Measurements from ENCODE around the gene GNB4. TPM values are rescaled to one million over a fixed set of nuclear protein-coding genes. Genes with fewer than 3 reads are reported as not detected.

Gene GNB4
- total and polyA plus RNA-seq, 2 experiments from 2014 or later, result 9.0 to 26.0 TPM

DNA sequence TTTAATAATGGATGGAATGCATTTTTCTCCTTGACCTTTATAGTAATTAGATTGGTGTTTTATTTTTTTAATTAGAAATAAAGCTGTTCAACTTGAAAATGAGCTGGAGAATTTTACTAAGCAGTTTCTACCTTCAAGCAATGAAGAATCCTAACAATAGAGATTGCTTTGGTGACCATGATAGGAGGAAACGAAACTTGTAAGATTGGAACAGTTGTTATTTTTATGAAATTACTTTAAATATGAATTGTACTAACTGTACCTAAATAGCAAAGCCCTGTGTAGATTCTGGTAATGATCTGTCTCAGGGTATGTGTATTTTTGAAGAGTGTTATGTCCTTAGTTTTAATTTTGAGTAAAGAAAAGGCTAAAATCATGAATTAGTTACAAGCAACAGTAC lies 59.4 kb downstream of the GNB4 start:
- no peak for DNase-seq (ENCODE audit: low spot score)
- Histone ChIP-seq H3K27me3 (no peaks in the 10 kb centered on the region), H3K36me3 (replicated peaks; ENCODE audit: insufficient read depth, low read depth) (no peaks in the 10 kb centered on the region), H2AFZ (no peak overlapping the region), H4K20me1 (ENCODE audit: insufficient read depth, poor library complexity, severe bottlenecking) (no peaks in the 10 kb centered on the region), H3K9me3 (ENCODE audit: low read depth) (no peaks in the 10 kb centered on the region), H3K4me3 (no peak overlapping the region), H3K27ac (no peak overlapping the region), H3K9me2 (replicated peaks; ENCODE audit: insufficient read depth) (no peaks in the 10 kb centered on the region), H3K4me1 (ENCODE audit: insufficient read depth) (no peaks in the 10 kb centered on the region), H3K4me2 (no peak overlapping the region), H3K79me2 (no peaks in the 10 kb centered on the region)
- 95% methylated on average over 1 of the region's 1 CpG for WGBS (ENCODE audit: low lambda C conversion rate, missing lambda C conversion rate)
- TF ChIP-seq EZH2phosphoT487 (IDR thresholded peaks at IDR 0.05; ENCODE audit: low read depth, severe bottlenecking, unreplicated experiment) (no peak), EZH2 (IDR thresholded peaks at IDR 0.05; ENCODE audit: borderline replicate concordance) (no peak)
- TF ChIP-seq, protein P1, sequence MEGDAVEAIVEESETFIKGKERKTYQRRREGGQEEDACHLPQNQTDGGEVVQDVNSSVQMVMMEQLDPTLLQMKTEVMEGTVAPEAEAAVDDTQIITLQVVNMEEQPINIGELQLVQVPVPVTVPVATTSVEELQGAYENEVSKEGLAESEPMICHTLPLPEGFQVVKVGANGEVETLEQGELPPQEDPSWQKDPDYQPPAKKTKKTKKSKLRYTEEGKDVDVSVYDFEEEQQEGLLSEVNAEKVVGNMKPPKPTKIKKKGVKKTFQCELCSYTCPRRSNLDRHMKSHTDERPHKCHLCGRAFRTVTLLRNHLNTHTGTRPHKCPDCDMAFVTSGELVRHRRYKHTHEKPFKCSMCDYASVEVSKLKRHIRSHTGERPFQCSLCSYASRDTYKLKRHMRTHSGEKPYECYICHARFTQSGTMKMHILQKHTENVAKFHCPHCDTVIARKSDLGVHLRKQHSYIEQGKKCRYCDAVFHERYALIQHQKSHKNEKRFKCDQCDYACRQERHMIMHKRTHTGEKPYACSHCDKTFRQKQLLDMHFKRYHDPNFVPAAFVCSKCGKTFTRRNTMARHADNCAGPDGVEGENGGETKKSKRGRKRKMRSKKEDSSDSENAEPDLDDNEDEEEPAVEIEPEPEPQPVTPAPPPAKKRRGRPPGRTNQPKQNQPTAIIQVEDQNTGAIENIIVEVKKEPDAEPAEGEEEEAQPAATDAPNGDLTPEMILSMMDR (IDR thresholded peaks at IDR 0.05; ENCODE audit: poor library complexity), result no peak

DNA sequence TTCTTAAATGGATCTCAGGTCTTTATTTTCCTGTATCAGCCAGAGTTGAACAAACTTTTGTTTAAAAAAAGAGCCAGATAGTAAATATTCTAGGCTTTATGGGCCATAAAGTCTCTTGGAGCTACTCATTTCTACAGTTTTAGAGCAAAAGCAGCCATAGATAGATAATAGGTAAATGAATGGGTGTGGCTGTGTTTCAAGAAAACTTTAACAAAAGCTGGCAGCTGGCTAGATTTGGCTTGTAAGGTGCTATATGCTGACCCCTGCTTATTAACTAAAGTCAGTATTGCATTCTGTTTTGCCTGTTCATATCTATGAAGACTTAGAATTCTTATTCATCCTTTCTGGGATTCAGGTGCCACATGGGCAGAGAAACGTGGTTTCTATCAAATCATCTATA lies 74.8 kb downstream of the GNB4 start:
- Histone ChIP-seq H3K4me2 (no peak overlapping the region), H3K79me2 (no peaks in the 10 kb centered on the region), H3K4me3 (no peak overlapping the region), H3K27ac (no peak overlapping the region), H3K4me1 (ENCODE audit: insufficient read depth) (no peaks in the 10 kb centered on the region), H3K9me2 (replicated peaks; ENCODE audit: insufficient read depth) (no peaks in the 10 kb centered on the region), H2AFZ (no peak overlapping the region), H3K9me3 (ENCODE audit: low read depth) (no peaks in the 10 kb centered on the region), H3K36me3 (replicated peaks; ENCODE audit: insufficient read depth, low read depth) (no peaks in the 10 kb centered on the region), H3K27me3 (no peaks in the 10 kb centered on the region), H4K20me1 (ENCODE audit: insufficient read depth, poor library complexity, severe bottlenecking) (no peaks in the 10 kb centered on the region)
- TF ChIP-seq EZH2 (IDR thresholded peaks at IDR 0.05; ENCODE audit: borderline replicate concordance) (no peak), EZH2phosphoT487 (IDR thresholded peaks at IDR 0.05; ENCODE audit: low read depth, severe bottlenecking, unreplicated experiment) (no peak)
- TF ChIP-seq, protein P1 (IDR thresholded peaks at IDR 0.05; ENCODE audit: poor library complexity), result no peak
- DNase-seq (ENCODE audit: low spot score), result no peak
- WGBS (ENCODE audit: low lambda C conversion rate, missing lambda C conversion rate), result 93% methylated on average over 1 of the region's 1 CpG

DNA sequence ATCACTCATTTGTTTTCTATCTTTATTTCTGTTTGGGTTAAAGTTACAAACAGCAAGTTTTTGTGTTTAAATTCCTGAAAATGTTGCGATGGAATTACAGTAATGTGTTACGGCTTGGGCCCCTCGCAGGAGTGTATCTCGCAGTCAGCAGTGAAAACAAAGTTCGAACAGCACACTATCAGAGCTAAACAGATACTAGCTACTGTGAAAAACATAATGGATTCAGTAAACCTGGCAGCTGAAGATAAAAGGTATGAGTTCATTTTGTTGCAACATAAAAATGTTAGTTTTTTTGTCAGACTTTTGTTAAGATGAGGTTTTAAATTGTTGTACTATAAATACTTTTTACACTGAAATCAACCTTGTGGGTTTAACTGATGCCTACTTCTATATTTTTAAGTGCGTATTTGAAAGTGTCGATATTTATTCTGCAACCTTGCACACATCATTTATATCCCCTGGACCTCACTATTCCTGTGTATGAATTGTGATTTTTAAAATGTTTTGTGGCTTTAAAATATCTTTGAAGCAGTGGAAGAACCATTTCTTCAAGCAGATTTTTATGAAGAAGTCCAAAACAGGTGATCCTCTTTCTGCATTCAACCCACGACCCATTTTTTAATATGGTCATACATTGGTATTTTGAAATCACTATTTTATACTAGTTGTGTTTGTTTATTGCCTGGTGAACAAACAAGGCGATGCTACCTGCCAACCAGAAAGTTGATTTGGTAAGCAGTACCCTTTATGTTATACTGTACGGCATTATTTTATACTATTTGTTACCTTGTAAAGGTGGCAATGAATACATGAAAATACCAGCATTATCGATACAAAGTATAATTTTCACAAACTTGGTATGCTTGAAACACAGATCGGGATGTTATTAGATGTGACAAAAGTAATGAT lies 75.9 kb downstream of the GNB4 start:
- TF ChIP-seq EZH2 (IDR thresholded peaks at IDR 0.05; ENCODE audit: borderline replicate concordance) (no peak), EZH2phosphoT487 (IDR thresholded peaks at IDR 0.05; ENCODE audit: low read depth, severe bottlenecking, unreplicated experiment) (no peak)
- TF ChIP-seq, protein P1 (IDR thresholded peaks at IDR 0.05; ENCODE audit: poor library complexity), result no peak
- Histone ChIP-seq H3K4me2 (no peak overlapping the region), H2AFZ (no peak overlapping the region), H3K4me1 (ENCODE audit: insufficient read depth) (no peaks in the 10 kb centered on the region), H3K36me3 (replicated peaks; ENCODE audit: insufficient read depth, low read depth) (no peaks in the 10 kb centered on the region), H4K20me1 (ENCODE audit: insufficient read depth, poor library complexity, severe bottlenecking) (no peaks in the 10 kb centered on the region), H3K9me3 (ENCODE audit: low read depth) (no peaks in the 10 kb centered on the region), H3K4me3 (no peak overlapping the region), H3K79me2 (no peaks in the 10 kb centered on the region), H3K9me2 (replicated peaks; ENCODE audit: insufficient read depth) (no peaks in the 10 kb centered on the region), H3K27ac (no peak overlapping the region), H3K27me3 (no peaks in the 10 kb centered on the region)
- 92% methylated on average over 12 of the region's 12 CpGs for WGBS (ENCODE audit: low lambda C conversion rate, missing lambda C conversion rate)
- DNase-seq (ENCODE audit: low spot score), result no peak

Data from hepatocyte (in vitro differentiated cells).